Gastrocnemius medialis (tissue), 4 donors: ENCODE results near the gene ANG.

Experiments used
- POLR2A ChIP-seq, 2 donors: fragments of 450-650 bp; IDR thresholded peaks; one replicate each; pipeline ENCODE4 v1.6.1; 2017; ENCODE audit warnings: antibody characterized with exemption in 2 of 2, mild to moderate bottlenecking in 2 of 2, moderate library complexity in 2 of 2
- TF ChIP-seq, protein P1 (sequence below), 5 experiments: fragments of 450-650 bp in 3 of 5; fragments of 200-600 bp in 2 of 5; sonication (generic) in 2 of 5; IDR thresholded peaks in 4 of 5; conservative IDR thresholded peaks in 1 of 5; 1 replicate in 4 of 5; 2 replicates in 1 of 5; pipeline ENCODE4 v1.5.1; 2016 to 2019; ENCODE audit warnings: antibody characterized with exemption in 5 of 5, mild to moderate bottlenecking in 3 of 5, moderate library complexity in 3 of 5

DNA sequence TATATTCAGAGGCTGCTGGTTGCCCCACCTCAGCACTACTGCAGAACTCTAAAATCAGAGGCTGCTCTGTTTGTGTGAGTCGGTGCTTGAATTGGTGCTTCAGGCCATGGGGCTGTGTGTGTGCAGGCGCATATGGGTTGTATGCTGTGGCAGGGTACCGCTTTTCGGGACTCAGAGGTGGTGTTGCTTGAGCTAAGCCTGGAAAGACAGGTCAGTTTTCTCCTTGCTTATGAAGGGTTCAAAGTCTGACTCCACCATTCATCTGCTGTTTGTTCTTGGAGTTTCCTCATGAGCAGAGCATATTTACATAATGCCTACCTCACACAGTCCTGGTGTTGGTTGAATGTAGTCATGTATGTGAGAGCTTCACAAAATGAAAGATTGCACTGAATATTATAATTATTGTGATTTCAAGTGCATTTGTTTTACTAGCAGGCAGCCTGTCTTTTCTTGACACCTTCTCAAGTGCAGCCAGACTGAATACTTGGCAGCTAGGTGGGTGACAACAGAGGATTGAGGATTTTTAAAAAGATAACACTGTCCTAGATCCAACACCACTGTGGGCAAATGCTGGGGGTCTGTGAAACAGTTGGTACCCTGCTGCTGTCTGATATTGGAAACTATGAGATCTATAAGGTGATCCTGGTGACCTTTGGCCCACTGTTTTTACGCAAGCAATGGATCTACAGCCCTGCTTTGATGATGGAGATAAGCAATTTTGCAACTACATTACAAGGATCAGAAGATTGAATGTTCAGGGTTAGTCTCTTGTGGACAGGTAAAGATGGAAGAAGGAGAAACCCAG lies 1.0 kb upstream of the ANG start:
- TF ChIP-seq, protein P1, sequence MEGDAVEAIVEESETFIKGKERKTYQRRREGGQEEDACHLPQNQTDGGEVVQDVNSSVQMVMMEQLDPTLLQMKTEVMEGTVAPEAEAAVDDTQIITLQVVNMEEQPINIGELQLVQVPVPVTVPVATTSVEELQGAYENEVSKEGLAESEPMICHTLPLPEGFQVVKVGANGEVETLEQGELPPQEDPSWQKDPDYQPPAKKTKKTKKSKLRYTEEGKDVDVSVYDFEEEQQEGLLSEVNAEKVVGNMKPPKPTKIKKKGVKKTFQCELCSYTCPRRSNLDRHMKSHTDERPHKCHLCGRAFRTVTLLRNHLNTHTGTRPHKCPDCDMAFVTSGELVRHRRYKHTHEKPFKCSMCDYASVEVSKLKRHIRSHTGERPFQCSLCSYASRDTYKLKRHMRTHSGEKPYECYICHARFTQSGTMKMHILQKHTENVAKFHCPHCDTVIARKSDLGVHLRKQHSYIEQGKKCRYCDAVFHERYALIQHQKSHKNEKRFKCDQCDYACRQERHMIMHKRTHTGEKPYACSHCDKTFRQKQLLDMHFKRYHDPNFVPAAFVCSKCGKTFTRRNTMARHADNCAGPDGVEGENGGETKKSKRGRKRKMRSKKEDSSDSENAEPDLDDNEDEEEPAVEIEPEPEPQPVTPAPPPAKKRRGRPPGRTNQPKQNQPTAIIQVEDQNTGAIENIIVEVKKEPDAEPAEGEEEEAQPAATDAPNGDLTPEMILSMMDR (IDR thresholded peaks at IDR 0.05 in 4 of 5, conservative IDR thresholded peaks at IDR 0.05 in 1 of 5), result no peak
- TF ChIP-seq POLR2A (IDR thresholded peaks at IDR 0.05), result no peak
